ENCODE results near the gene TOMM7. TPM values are rescaled to one million over a fixed set of nuclear protein-coding genes. Genes with fewer than 3 reads are reported as not detected.

TOMM7 gene
- total RNA-seq, 4 donors from 2014 or later, result 14.5 to 1,156 (median 144) TPM

- Histone ChIP-seq H3K27me3 (no peaks in the 10 kb centered on the region), H3K4me1 (no peaks in the 10 kb centered on the region), H3K9me3 (no peaks in the 10 kb centered on the region), H3K27ac (no peak overlapping the region), H3K36me3 (no peaks in the 10 kb centered on the region), H3K4me3 (no peak overlapping the region)
- intact Hi-C loops (cut with DNase I; ENCODE audit: low total_unique reads), result no loop called here
- in situ Hi-C loops (cut with MboI; ENCODE audit: low pct_ligation_motif_present in 1 of 4, low pct_unique_long_range_greater_than_20kb in 1 of 4, low sequenced_read_pairs in 3 of 4), result no loop called here
- TF ChIP-seq EP300 (IDR thresholded peaks at IDR 0.05; ENCODE audit: low read depth), result no peak
- TF ChIP-seq POLR2A (IDR thresholded peaks at IDR 0.05), result no peak
- TF ChIP-seq, protein P1, sequence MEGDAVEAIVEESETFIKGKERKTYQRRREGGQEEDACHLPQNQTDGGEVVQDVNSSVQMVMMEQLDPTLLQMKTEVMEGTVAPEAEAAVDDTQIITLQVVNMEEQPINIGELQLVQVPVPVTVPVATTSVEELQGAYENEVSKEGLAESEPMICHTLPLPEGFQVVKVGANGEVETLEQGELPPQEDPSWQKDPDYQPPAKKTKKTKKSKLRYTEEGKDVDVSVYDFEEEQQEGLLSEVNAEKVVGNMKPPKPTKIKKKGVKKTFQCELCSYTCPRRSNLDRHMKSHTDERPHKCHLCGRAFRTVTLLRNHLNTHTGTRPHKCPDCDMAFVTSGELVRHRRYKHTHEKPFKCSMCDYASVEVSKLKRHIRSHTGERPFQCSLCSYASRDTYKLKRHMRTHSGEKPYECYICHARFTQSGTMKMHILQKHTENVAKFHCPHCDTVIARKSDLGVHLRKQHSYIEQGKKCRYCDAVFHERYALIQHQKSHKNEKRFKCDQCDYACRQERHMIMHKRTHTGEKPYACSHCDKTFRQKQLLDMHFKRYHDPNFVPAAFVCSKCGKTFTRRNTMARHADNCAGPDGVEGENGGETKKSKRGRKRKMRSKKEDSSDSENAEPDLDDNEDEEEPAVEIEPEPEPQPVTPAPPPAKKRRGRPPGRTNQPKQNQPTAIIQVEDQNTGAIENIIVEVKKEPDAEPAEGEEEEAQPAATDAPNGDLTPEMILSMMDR (IDR thresholded peaks at IDR 0.05), result no peak
- no peak for TF ChIP-seq POLR2AphosphoS5 (IDR thresholded peaks at IDR 0.05)
- no peak for DNase-seq
- WGBS, 2 donors (ENCODE audit: low coverage in 1 of 2), result 100% methylated on average over 1 of the region's 1 CpG
Measured at GRCh38 chr7:22864301-22864700, 41.7 kb upstream of the TOMM7 start.

- no peaks in the 10 kb centered on the region for H3K9me3 ChIP-seq
- no peak overlapping the region for H3K27ac ChIP-seq
- in situ Hi-C loops (cut with MboI; ENCODE audit: low pct_ligation_motif_present in 1 of 4, low pct_unique_long_range_greater_than_20kb in 1 of 4, low sequenced_read_pairs in 3 of 4) (no loop called here), intact Hi-C loops (cut with DNase I; ENCODE audit: low total_unique reads) (no loop called here)
- no peaks in the 10 kb centered on the region for H3K27me3 ChIP-seq
- 93 to 98% methylated on average over 6 to 8 of the region's 8 CpGs for WGBS, 2 donors (ENCODE audit: low coverage in 1 of 2)
- H3K4me1 ChIP-seq, result peaks cover 0 to 5% (median 0%) of the 10 kb centered on the region in 4 donors
- DNase-seq, result no peak
- no peak overlapping the region for H3K4me3 ChIP-seq
- TF ChIP-seq, protein P1 (IDR thresholded peaks at IDR 0.05), result no peak
- TF ChIP-seq EP300 (IDR thresholded peaks at IDR 0.05; ENCODE audit: low read depth) (no peak), POLR2AphosphoS5 (IDR thresholded peaks at IDR 0.05) (no peak), POLR2A (IDR thresholded peaks at IDR 0.05) (no peak)
- no peaks in the 10 kb centered on the region for H3K36me3 ChIP-seq
Measured at GRCh38 chr7:22863156-22863899, 40.7 kb upstream of the TOMM7 start.

- no peaks in the 10 kb centered on the region for H3K27me3 ChIP-seq
- peaks cover 0 to 10% (median 0%) of the 10 kb centered on the region in 4 donors for H3K4me1 ChIP-seq
- WGBS, 2 donors (ENCODE audit: low coverage in 1 of 2), result 79% methylated on average over 2 of the region's 2 CpGs; no CpG with 5 or more reads in 1 of the 2 donors
- no peak overlapping the region for H3K4me3 ChIP-seq
- intact Hi-C loops (cut with DNase I; ENCODE audit: low total_unique reads), result no loop called here
- no peaks in the 10 kb centered on the region for H3K36me3 ChIP-seq
- no peak for DNase-seq
- in situ Hi-C loops (cut with MboI; ENCODE audit: low pct_ligation_motif_present in 1 of 4, low pct_unique_long_range_greater_than_20kb in 1 of 4, low sequenced_read_pairs in 3 of 4), result no loop called here
- no peaks in the 10 kb centered on the region for H3K9me3 ChIP-seq
- H3K27ac ChIP-seq, result no peak overlapping the region
- TF ChIP-seq POLR2AphosphoS5 (IDR thresholded peaks at IDR 0.05), result no peak
- TF ChIP-seq, protein P1 (IDR thresholded peaks at IDR 0.05), result no peak
- TF ChIP-seq EP300 (IDR thresholded peaks at IDR 0.05; ENCODE audit: low read depth), result no peak
- TF ChIP-seq POLR2A (IDR thresholded peaks at IDR 0.05), result no peak
Measured at GRCh38 chr7:22861576-22861975, 38.9 kb upstream of the TOMM7 start.

DNA sequence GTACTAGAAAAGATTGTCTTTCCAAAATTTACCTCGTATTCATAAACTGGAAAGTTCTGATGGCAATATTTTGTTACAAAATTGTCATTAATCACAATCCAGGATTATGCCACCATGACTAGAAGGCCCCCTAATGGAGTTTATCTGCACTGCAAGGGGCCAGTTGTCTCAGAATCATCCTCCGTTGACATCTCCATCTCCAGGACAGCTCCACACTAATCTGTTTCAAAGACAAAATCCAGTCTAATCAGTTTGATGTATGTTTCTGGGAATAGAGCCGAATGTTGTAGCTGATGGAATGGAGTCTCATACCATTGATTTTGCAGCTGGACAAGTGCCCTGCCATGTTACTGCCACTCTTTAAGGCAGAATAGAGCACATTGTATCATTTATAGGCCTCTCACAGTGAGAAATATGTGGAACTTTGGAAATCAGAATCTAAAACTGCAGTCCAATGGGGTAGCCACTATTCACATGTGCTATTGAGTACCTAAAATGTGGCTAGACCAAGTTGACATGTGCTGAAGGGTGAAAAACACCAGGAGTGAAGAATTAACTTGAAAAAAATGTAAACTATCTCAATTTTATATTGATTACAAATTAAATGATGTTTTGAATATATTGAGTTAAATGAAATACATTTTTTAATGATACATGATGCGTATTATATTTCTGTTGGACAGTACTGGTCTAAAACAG is 38.3 kb upstream of the TOMM7 start:
- intact Hi-C loops (cut with DNase I; ENCODE audit: low total_unique reads), result no loop called here
- 81 to 86% methylated on average over 2 to 4 of the region's 4 CpGs for WGBS, 2 donors (ENCODE audit: low coverage in 1 of 2)
- no peak for TF ChIP-seq EP300 (IDR thresholded peaks at IDR 0.05; ENCODE audit: low read depth)
- TF ChIP-seq POLR2A (IDR thresholded peaks at IDR 0.05), result no peak
- TF ChIP-seq POLR2AphosphoS5 (IDR thresholded peaks at IDR 0.05), result no peak
- TF ChIP-seq, protein P1 (IDR thresholded peaks at IDR 0.05), result peak in 3 of 5 experiments; percentile 31 to 46 (median 36)
- no peaks in the 10 kb centered on the region for H3K9me3 ChIP-seq
- no peak for DNase-seq
- H3K27ac ChIP-seq, result peak overlapping the region in 3 of 4 donors; percentile 13 to 67 (median 60)
- no peaks in the 10 kb centered on the region for H3K27me3 ChIP-seq
- no peaks in the 10 kb centered on the region for H3K36me3 ChIP-seq
- in situ Hi-C loops (cut with MboI; ENCODE audit: low pct_ligation_motif_present in 1 of 4, low pct_unique_long_range_greater_than_20kb in 1 of 4, low sequenced_read_pairs in 3 of 4), result no loop called here
- no peak overlapping the region for H3K4me3 ChIP-seq
- peaks cover 0 to 12% (median 0%) of the 10 kb centered on the region in 4 donors for H3K4me1 ChIP-seq
